NCI-H1436 (cell line): ENCODE measurements around the gene FAM193B.
"Not testable (repeated sequence)": the region's sequence is repeated elsewhere in the genome, so short reads cannot be mapped to it uniquely, and the experiment has no call there.

Source experiments
- DNase-seq: peaks from one replicate; lab custom pipeline; 2025; lab: John Stamatoyannopoulos, UW

FAM193B gene

GRCh38 chr5:177576169-177576568, 21.8 kb upstream of the FAM193B start:
- peak; percentile 8 for DNase-seq

- no peak for DNase-seq
Observed at GRCh38 chr5:177575488-177575887, 21.1 kb upstream of the FAM193B start.

- DNase-seq: no peak
Observed at GRCh38 chr5:177569894-177570293, 15.5 kb upstream of the FAM193B start.

- no peak for DNase-seq
Observed at GRCh38 chr5:177568326-177568725, 14.0 kb upstream of the FAM193B start.

- no peak for DNase-seq
Observed at GRCh38 chr5:177565046-177565445, 10.7 kb upstream of the FAM193B start.

- DNase-seq: not testable (repeated sequence)
Observed at GRCh38 chr5:177559446-177559941, 5.1 kb upstream of the FAM193B start.

- no peak for DNase-seq
Observed at GRCh38 chr5:177557796-177558195, 3.4 kb upstream of the FAM193B start.

GRCh38 chr5:177557041-177557647, 2.8 kb upstream of the FAM193B start:
- DNase-seq: no peak

GRCh38 chr5:177555665-177556064, 1.3 kb upstream of the FAM193B start:
- DNase-seq: no peak

- DNase-seq: no peak
Observed at GRCh38 chr5:177555228-177555627, 865 bp upstream of the FAM193B start.

- DNase-seq: no peak
Observed at GRCh38 chr5:177553671-177554429, 513 bp downstream of the FAM193B start.

GRCh38 chr5:177552839-177553455, 1.4 kb downstream of the FAM193B start:
- no peak for DNase-seq

- DNase-seq: no peak
Observed at GRCh38 chr5:177550122-177550521, 4.2 kb downstream of the FAM193B start.

- no peak for DNase-seq
Observed at GRCh38 chr5:177548495-177548894, 5.9 kb downstream of the FAM193B start.

GRCh38 chr5:177547736-177548135, 6.6 kb downstream of the FAM193B start:
- no peak for DNase-seq

- no peak for DNase-seq
Observed at GRCh38 chr5:177546258-177546741, 8.1 kb downstream of the FAM193B start.

- no peak for DNase-seq
Observed at GRCh38 chr5:177545487-177546257, 8.7 kb downstream of the FAM193B start.

- DNase-seq: no peak
Observed at GRCh38 chr5:177542816-177543465, 11.4 kb downstream of the FAM193B start.

GRCh38 chr5:177540438-177540837, 13.9 kb downstream of the FAM193B start:
- no peak for DNase-seq

- no peak for DNase-seq
Observed at GRCh38 chr5:177539411-177539810, 15.0 kb downstream of the FAM193B start.

- DNase-seq: no peak
Observed at GRCh38 chr5:177538876-177539275, 15.5 kb downstream of the FAM193B start.
